Activated T-helper 1 cell treated with anti-CD3 and anti-CD28 coated beads, Interleukin-2, amount 50 U/mL, for 16 hours (primary cell): ENCODE results near the gene RFTN2.
"Not testable (repeated sequence)": the region's sequence is repeated elsewhere in the genome, so short reads cannot be mapped to it uniquely, and the experiment has no call there.

ENCODE experiments used
- DNase-seq, 2 donors: peaks; one replicate each; pipeline ENCODE4 v3.0.0-alpha.2; 2020; ENCODE audit warnings: low read depth in 1 of 2, low spot score in 1 of 2

Gene RFTN2

DNA sequence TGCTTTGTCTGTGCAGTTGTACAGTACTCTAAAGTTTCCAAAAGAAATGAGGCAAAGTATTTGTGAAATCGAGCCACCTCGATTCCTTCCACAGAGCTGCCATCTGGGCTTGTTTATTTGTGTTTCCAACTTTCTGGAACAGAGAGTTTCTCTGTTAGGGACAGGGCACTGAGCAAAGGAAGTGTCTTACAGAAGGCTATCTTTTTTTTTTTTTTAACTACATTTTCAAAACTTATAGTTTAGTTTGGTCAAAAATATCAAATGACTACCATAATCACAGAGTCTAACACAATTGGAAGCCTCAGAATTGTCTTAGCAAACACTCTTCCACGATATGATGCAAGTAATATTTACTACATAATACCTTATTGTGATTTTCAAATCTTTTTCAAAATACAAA, 796 bp downstream of the RFTN2 start:
- no peak for DNase-seq

GRCh38 chr2:197674060-197674459, 1.3 kb downstream of the RFTN2 start:
- no peak for DNase-seq

- no peak for DNase-seq
Observed at GRCh38 chr2:197673606-197674005, 1.8 kb downstream of the RFTN2 start.

- DNase-seq, result no peak
Observed at GRCh38 chr2:197673106-197673505, 2.3 kb downstream of the RFTN2 start.

DNA sequence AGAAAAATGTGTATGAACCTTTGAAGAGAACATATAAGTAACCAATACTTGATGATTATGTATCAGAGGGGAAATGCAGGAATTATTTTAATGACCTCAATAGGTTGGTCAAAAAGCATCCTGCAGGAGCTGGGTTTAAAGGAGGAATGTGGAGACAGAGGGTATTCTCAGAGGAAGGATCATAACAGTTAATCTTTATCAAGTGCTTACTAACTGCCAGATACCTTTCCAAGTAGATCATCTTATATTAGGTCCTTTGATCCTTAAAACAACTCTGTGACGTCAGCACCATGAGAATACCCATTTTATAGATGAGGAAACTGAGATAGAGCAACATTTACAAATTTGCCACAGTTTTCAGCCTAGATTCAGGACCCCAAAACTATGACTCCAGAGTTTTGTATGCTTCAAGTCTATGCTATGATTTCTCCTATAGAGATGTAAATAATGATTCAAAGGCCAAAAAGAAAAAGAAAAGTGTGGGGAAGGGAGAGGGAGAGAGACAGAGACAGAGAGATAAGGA, 3.0 kb downstream of the RFTN2 start:
- no peak for DNase-seq

- no peak for DNase-seq
Observed at GRCh38 chr2:197669077-197669476, 6.3 kb downstream of the RFTN2 start.

- DNase-seq, result no peak
Observed at GRCh38 chr2:197668296-197668695, 7.1 kb downstream of the RFTN2 start.

DNA sequence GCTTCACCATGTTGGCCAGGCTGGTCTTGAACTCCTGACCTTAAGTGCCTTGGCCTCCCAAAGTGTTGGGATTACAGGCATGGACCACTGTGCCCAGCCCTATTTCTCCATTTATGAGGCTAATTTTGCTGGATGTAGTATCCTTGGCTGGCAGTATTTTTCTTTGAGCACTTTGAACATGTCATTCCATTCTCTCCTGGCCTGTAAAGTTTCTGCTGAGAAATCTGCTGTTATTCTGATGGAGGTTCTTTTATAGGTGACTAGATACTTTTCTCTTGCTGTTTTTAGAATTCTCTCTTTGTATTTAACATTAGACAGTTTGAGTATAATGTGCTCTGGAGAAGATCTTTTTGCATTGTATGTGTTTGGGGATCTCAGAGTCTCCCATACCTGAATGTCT, 9.1 kb downstream of the RFTN2 start:
- DNase-seq, result no peak

- DNase-seq, result no peak
Observed at GRCh38 chr2:197661626-197662025, 13.8 kb downstream of the RFTN2 start.

- DNase-seq, result no peak
Observed at GRCh38 chr2:197657562-197657961, 17.8 kb downstream of the RFTN2 start.

DNA sequence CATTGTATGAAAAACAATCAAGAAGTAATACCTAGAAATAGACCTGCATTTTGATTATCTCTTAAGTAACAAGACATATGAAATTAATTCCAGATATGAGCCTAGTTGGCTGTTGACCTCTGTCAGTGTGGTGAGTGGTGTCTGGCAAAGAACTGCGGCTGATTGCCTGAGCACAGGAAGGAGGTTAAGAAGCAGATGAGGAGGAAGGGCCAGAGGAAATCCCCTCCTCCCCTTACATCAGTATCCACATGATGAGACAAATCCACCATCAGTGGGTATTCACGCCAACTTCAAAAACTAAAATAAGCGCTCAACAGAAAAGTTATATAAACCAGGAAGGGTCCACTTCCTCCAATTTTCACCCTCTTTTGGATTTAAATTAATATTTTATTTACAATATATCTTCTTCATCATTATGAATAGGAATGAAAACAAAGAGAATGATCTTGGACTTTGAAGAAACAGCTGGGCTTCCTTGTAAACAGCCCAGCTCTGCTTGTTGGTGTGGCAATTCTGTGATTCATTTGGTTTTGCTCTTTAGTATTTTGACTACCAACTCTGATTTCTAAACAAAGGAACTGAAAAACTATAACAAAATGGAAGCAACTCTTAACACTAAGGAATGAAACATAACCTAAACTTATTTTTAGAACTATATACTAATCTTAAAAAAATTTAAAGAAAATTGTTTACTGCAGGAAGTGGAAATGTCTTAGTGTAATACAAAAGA, 27.3 kb downstream of the RFTN2 start:
- no peak for DNase-seq

DNA sequence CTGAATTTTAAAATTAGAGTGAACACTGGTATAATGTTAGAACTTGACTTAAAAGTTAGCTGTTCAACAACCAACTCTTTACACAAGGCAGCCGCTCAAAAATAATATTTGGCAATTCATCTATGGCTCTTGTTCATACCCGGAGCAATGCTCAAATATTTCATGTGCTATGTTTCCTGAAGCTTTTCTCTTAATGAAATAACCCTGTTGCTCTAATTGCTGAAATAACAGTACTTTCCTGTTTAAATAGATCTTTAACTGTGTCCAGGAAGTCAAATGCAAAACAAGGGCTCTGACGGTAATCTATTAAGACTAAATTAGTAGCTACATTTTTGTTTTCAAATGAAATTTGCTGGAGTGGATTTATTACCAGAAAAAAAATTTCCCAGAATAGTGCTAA, 33.7 kb downstream of the RFTN2 start:
- no peak for DNase-seq

DNA sequence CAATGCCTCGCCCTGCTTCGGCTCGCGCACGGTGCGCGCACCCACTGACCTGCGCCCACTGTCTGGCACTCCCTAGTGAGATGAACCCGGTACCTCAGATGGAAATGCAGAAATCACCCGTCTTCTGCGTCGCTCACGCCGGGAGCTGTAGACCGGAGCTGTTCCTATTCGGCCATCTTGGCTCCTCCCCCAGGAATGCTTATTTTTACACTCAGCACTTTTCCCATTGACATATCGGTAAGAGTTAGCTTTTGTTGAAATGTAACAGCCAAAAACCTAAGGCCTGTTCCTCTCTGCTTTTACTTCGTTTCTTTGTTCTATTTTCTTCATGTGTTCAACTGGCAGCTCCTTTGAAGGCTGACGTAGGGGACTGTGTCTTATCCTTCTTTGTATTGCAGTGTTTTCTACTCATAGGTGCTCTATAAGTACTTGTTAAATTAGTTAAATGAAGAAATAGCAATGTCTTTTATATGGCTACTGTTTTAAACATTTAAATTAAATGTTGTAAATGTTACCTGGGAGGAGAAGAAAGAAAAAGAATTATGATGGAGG, 34.7 kb downstream of the RFTN2 start:
- DNase-seq, result not testable (repeated sequence)

GRCh38 chr2:197633109-197633657, 42.2 kb downstream of the RFTN2 start:
- DNase-seq, result no peak

- no peak for DNase-seq
Observed at GRCh38 chr2:197628043-197628500, 47.3 kb downstream of the RFTN2 start.

GRCh38 chr2:197626965-197627625, 48.3 kb downstream of the RFTN2 start:
- DNase-seq, result no peak

GRCh38 chr2:197620133-197620532, 55.3 kb downstream of the RFTN2 start:
- DNase-seq, result no peak

- no peak for DNase-seq
Observed at GRCh38 chr2:197615016-197615652, 60.3 kb downstream of the RFTN2 start.

GRCh38 chr2:197614532-197614931, 60.9 kb downstream of the RFTN2 start:
- DNase-seq, result no peak

DNA sequence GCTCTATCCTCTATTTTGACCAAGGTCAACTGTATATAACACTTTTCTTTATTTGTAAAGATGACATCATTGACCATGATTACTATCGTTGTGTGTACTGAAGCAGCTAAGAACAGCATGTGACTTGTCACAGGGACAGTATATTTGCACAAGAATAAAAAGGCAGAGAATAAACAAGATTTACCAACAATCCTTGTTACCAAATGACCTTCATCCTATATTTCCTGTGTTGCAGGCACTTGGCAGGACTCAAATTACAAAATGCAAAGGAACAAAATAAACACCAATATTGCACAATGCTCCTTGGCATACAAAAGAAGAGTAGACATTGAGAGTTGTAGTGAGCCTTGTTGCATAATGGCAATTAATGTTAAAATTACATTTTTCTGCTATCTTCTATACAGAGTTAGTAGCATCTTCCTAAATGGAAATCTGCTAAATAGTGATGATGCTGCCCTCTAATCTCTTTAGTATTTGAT, 61.8 kb downstream of the RFTN2 start:
- DNase-seq, result no peak

DNA sequence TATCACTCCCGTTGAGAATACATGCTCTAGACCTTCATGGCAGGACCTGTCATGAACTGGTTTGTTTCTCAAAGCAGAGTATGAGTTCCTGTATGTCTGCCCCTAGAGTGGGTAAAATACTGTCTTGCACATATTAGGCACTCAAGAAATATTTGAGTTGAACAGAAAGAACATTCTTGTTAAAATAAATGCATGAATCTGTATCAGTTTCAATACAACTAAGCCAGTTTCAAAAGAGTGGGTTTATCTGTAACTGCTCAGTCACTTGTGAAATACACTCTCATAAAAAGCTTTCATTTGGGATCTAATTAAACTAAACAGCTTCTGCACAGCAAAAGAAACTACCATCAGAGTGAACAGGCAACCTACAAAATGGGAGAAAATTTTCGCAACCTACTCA, 69.2 kb downstream of the RFTN2 start:
- no peak for DNase-seq
